ENCODE results near the gene HRCT1.

- TF ChIP-seq CTCF (conservative IDR thresholded peaks at IDR 0.05; ENCODE audit: low read depth, low read length) (no peak), POLR2A (IDR thresholded peaks at IDR 0.05; ENCODE audit: low read depth, low read length) (no peak), RCOR1 (IDR thresholded peaks at IDR 0.05; ENCODE audit: insufficient replicate concordance, low read length) (no peak), CEBPB (IDR thresholded peaks at IDR 0.05; ENCODE audit: low read depth, low read length) (no peak), MAFK (IDR thresholded peaks at IDR 0.05; ENCODE audit: low read depth, low read length) (no peak)
Observed at GRCh38 chr9:35909274-35909673, 3.3 kb downstream of the HRCT1 start, which contains the start of gene SPAAR.

All from IMR-90 (cell line).